ENCODE results near the gene IL10RB.

DNA sequence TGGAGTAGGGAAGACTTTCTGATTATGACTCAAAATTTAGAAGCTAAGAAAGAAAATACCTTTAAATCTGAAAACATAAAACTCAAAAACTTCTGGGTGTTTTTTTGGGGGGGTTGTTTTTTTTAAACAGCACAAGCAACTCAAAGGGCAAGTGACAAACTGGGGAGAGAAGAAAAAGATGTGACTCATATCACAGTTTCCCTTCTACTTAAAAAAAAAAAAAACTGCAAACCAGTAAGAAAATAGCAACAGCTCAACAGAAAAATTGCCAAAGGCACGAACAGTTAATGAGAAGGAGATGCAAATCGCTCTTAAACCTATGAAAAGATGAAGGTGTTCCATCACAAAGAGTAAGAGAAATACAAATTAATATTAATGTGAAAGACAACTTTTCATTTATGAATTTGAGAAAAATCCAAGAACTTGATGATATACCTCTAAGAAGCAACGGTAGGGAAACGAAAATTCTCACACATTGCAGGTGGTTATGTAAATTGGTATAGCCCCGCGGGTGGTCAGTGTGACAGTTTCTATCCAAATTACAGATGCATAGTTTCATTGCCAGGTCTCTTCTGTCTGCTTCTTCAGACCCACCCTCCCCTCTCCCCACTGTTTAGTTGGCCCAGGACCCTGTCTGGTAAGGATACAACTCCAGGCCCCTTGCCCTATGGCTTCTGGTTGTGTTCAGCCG, 27.5 kb upstream of the IL10RB start:
- TF ChIP-seq, protein P1, sequence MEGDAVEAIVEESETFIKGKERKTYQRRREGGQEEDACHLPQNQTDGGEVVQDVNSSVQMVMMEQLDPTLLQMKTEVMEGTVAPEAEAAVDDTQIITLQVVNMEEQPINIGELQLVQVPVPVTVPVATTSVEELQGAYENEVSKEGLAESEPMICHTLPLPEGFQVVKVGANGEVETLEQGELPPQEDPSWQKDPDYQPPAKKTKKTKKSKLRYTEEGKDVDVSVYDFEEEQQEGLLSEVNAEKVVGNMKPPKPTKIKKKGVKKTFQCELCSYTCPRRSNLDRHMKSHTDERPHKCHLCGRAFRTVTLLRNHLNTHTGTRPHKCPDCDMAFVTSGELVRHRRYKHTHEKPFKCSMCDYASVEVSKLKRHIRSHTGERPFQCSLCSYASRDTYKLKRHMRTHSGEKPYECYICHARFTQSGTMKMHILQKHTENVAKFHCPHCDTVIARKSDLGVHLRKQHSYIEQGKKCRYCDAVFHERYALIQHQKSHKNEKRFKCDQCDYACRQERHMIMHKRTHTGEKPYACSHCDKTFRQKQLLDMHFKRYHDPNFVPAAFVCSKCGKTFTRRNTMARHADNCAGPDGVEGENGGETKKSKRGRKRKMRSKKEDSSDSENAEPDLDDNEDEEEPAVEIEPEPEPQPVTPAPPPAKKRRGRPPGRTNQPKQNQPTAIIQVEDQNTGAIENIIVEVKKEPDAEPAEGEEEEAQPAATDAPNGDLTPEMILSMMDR (IDR thresholded peaks at IDR 0.05): no peak
- TF ChIP-seq POLR2A (IDR thresholded peaks at IDR 0.05): no peak
- TF ChIP-seq EP300 (IDR thresholded peaks at IDR 0.05): no peak
